ENCODE data around the gene PBX3.

DNA sequence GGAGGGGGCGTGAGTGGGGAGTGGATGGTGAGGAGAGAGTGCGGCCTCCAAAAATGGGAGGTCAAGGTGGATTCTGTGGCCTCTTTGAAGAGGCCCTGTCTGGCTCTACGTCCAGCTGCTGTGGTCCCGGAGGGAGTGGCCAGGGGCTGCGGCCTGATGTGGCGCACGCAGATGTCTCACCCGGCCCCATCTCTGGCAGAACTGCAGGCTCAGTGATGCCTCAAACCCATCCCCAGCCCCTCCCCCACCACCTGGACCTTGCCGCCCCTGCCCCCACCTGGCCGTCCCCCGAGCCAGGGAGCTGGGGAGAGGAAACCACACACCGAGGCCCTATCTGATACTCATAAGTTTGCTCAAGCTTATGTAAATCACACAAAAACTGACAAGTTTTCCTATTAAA lies 267.6 kb downstream of the PBX3 start:
- TF ChIP-seq, protein P1, sequence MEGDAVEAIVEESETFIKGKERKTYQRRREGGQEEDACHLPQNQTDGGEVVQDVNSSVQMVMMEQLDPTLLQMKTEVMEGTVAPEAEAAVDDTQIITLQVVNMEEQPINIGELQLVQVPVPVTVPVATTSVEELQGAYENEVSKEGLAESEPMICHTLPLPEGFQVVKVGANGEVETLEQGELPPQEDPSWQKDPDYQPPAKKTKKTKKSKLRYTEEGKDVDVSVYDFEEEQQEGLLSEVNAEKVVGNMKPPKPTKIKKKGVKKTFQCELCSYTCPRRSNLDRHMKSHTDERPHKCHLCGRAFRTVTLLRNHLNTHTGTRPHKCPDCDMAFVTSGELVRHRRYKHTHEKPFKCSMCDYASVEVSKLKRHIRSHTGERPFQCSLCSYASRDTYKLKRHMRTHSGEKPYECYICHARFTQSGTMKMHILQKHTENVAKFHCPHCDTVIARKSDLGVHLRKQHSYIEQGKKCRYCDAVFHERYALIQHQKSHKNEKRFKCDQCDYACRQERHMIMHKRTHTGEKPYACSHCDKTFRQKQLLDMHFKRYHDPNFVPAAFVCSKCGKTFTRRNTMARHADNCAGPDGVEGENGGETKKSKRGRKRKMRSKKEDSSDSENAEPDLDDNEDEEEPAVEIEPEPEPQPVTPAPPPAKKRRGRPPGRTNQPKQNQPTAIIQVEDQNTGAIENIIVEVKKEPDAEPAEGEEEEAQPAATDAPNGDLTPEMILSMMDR (IDR thresholded peaks at IDR 0.05) = no peak
- TF ChIP-seq POLR2AphosphoS5 (IDR thresholded peaks at IDR 0.05; ENCODE audit: low read depth, low read length) (no peak), TCF7L2 (IDR thresholded peaks at IDR 0.05; ENCODE audit: low read depth, low read length) (no peak)
- TF ChIP-seq, protein P2, sequence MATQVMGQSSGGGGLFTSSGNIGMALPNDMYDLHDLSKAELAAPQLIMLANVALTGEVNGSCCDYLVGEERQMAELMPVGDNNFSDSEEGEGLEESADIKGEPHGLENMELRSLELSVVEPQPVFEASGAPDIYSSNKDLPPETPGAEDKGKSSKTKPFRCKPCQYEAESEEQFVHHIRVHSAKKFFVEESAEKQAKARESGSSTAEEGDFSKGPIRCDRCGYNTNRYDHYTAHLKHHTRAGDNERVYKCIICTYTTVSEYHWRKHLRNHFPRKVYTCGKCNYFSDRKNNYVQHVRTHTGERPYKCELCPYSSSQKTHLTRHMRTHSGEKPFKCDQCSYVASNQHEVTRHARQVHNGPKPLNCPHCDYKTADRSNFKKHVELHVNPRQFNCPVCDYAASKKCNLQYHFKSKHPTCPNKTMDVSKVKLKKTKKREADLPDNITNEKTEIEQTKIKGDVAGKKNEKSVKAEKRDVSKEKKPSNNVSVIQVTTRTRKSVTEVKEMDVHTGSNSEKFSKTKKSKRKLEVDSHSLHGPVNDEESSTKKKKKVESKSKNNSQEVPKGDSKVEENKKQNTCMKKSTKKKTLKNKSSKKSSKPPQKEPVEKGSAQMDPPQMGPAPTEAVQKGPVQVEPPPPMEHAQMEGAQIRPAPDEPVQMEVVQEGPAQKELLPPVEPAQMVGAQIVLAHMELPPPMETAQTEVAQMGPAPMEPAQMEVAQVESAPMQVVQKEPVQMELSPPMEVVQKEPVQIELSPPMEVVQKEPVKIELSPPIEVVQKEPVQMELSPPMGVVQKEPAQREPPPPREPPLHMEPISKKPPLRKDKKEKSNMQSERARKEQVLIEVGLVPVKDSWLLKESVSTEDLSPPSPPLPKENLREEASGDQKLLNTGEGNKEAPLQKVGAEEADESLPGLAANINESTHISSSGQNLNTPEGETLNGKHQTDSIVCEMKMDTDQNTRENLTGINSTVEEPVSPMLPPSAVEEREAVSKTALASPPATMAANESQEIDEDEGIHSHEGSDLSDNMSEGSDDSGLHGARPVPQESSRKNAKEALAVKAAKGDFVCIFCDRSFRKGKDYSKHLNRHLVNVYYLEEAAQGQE (IDR thresholded peaks at IDR 0.05; ENCODE audit: insufficient read depth in 1 of 2, low read depth in 2 of 2, low read length in 1 of 2) = no peak
